ENCODE data around the gene NME4. TPM values are rescaled to one million over a fixed set of nuclear protein-coding genes. Genes with fewer than 3 reads are reported as not detected.

Gene NME4
- total RNA-seq, 4 donors from 2014 or later, result 26.7 to 99.6 (median 47.8) TPM

- Histone ChIP-seq H3K27ac (peak overlapping the region in 2 of 4 donors; percentile 79 to 92), H3K9me3 (no peaks in the 10 kb centered on the region), H3K4me3 (no peak overlapping the region), H3K4me1 (peaks cover 0 to 49% (median 14%) of the 10 kb centered on the region in 4 donors), H3K27me3 (no peaks in the 10 kb centered on the region), H3K36me3 (no peaks in the 10 kb centered on the region)
- no peak for DNase-seq (ENCODE audit: low spot score in 2 of 2)
- TF ChIP-seq CTCF (IDR thresholded peaks at IDR 0.05) (no peak), EP300 (IDR thresholded peaks at IDR 0.05) (no peak), POLR2A (IDR thresholded peaks at IDR 0.05) (no peak)
- 77 to 87% methylated on average over 4 to 20 of the region's 24 CpGs for WGBS, 2 donors
These were observed 1.8 kb downstream of the NME4 start for GRCh38 chr16:398561-399339.

GRCh38 chr16:399340-400019, 2.5 kb downstream of the NME4 start:
- Histone ChIP-seq H3K27ac (no peak overlapping the region), H3K4me3 (no peak overlapping the region), H3K36me3 (no peaks in the 10 kb centered on the region), H3K27me3 (no peaks in the 10 kb centered on the region), H3K4me1 (peaks cover 0 to 49% (median 14%) of the 10 kb centered on the region in 4 donors), H3K9me3 (no peaks in the 10 kb centered on the region)
- TF ChIP-seq EP300 (IDR thresholded peaks at IDR 0.05), result no peak
- TF ChIP-seq CTCF (IDR thresholded peaks at IDR 0.05), result no peak
- TF ChIP-seq POLR2A (IDR thresholded peaks at IDR 0.05), result no peak
- 82 to 85% methylated on average over 11 to 19 of the region's 22 CpGs for WGBS, 2 donors
- no peak for DNase-seq (ENCODE audit: low spot score in 2 of 2)

GRCh38 chr16:400061-400591, 3.1 kb downstream of the NME4 start:
- WGBS, 2 donors, result 67 to 71% methylated on average over 4 to 8 of the region's 10 CpGs
- peak overlapping the region in 1 of 4 donors; percentile 81 for H3K4me3 ChIP-seq
- H3K9me3 ChIP-seq, result no peaks in the 10 kb centered on the region
- H3K4me1 ChIP-seq, result peaks cover 0 to 49% (median 14%) of the 10 kb centered on the region in 4 donors
- TF ChIP-seq EP300 (IDR thresholded peaks at IDR 0.05) (no peak), CTCF (IDR thresholded peaks at IDR 0.05) (no peak), POLR2A (IDR thresholded peaks at IDR 0.05) (no peak)
- no peaks in the 10 kb centered on the region for H3K36me3 ChIP-seq
- DNase-seq (ENCODE audit: low spot score in 2 of 2), result no peak
- H3K27me3 ChIP-seq, result no peaks in the 10 kb centered on the region
- peak overlapping the region in 2 of 4 donors; percentile 93 to 95 for H3K27ac ChIP-seq

GRCh38 chr16:401468-402348, 4.7 kb downstream of the NME4 start, which contains the start of gene DECR2:
Gene DECR2, plus strand, starts transcription at chr16:401885. Its CDS starts 79 bp downstream, at chr16:401964.
- peak in 1 of 2 donors; percentile 95 for TF ChIP-seq EP300 (IDR thresholded peaks at IDR 0.05)
- peak; percentile 80 to 86 for TF ChIP-seq POLR2A (IDR thresholded peaks at IDR 0.05)
- TF ChIP-seq CTCF (IDR thresholded peaks at IDR 0.05), result peak; percentile 52 to 83 (median 64)
- Histone ChIP-seq H3K4me1 (peaks cover 0 to 40% (median 7%) of the 10 kb centered on the region in 4 donors), H3K4me3 (peak within 1 kb of the TSS; percentile 60 to 90 (median 76)), H3K36me3 (peaks cover 0 to 7% (median 0%) of the 10 kb centered on the region in 3 donors), H3K9me3 (no peaks in the 10 kb centered on the region), H3K27ac (peak within 1 kb of the TSS; percentile 84 to 95 (median 89)), H3K27me3 (no peaks in the 10 kb centered on the region)
- DNase-seq (ENCODE audit: low spot score in 2 of 2), result peak; percentile 97 to 98
- WGBS, 2 donors, result 1 to 2% methylated on average over 37 to 42 of the region's 91 CpGs

All from tibial nerve (tissue), 4 donors.